H9 (cell line): Measurements from ENCODE around the gene SUMF1. TPM values are rescaled to one million over a fixed set of nuclear protein-coding genes. Genes with fewer than 3 reads are reported as not detected.

Source experiments
- DNase-seq: peaks from one replicate; pipeline ENCODE4 v3.0.0-alpha.2; 2017
- H2AFZ ChIP-seq: one replicate; pipeline ENCODE4 v1.6.1; 2013; ENCODE audit warnings: mild to moderate bottlenecking, low read length, control low read depth, moderate library complexity
- H2AK5ac ChIP-seq: 2 replicates; pipeline ENCODE4 v1.6.1; 2013; ENCODE audit warnings: low read length, control low read depth, mixed read lengths; ENCODE audit not compliant: insufficient read length
- H2BK120ac ChIP-seq: one replicate; pipeline ENCODE4 v1.6.1; 2013; ENCODE audit warnings: low read depth, mild to moderate bottlenecking, low read length, control low read depth, inconsistent platforms; ENCODE audit not compliant: poor library complexity, severe bottlenecking
- H2BK12ac ChIP-seq: 2 replicates; pipeline ENCODE4 v1.6.1; 2013; ENCODE audit warnings: low read length, control low read depth, mixed read lengths, low read depth; ENCODE audit not compliant: insufficient read length
- H2BK15ac ChIP-seq: 2 replicates; pipeline ENCODE4 v1.6.1; 2013; ENCODE audit warnings: low read depth, low read length, control low read depth
- H2BK20ac ChIP-seq: one replicate; pipeline ENCODE4 v1.6.1; 2013; ENCODE audit warnings: low read depth, mild to moderate bottlenecking, low read length, control low read depth, inconsistent platforms; ENCODE audit not compliant: poor library complexity, severe bottlenecking
- H2BK5ac ChIP-seq: 2 replicates; pipeline ENCODE4 v1.6.1; 2013; ENCODE audit warnings: low read length, control low read depth, mixed read lengths; ENCODE audit not compliant: insufficient read length
- H3K14ac ChIP-seq: 2 replicates; pipeline ENCODE4 v1.6.1; 2013; ENCODE audit warnings: low read length, control low read depth; ENCODE audit not compliant: insufficient read depth
- H3K18ac ChIP-seq: 2 replicates; pipeline ENCODE4 v1.6.1; 2013; ENCODE audit warnings: low read depth, mild to moderate bottlenecking, mixed read lengths, low read length, control low read depth; ENCODE audit not compliant: insufficient read length
- H3K23ac ChIP-seq: 2 replicates; pipeline ENCODE4 v1.6.1; 2013; ENCODE audit warnings: low read length, control low read depth, mixed read lengths, low read depth; ENCODE audit not compliant: insufficient read length
- H3K23me2 ChIP-seq: 2 replicates; pipeline ENCODE4 v1.6.1; 2013; ENCODE audit warnings: low read depth, mild to moderate bottlenecking, mixed read lengths, low read length, control low read depth; ENCODE audit not compliant: insufficient read length, poor library complexity, severe bottlenecking
- H3K27ac ChIP-seq: 2 replicates; pipeline ENCODE4 v1.5.1; 2013; ENCODE audit warnings: low read length, control low read depth, mixed read lengths, low read depth; ENCODE audit not compliant: insufficient read length
- H3K27me3 ChIP-seq: 2 replicates; pipeline ENCODE4 v1.6.1; 2013; ENCODE audit warnings: low read length, control low read depth, inconsistent platforms; ENCODE audit not compliant: insufficient read depth
- H3K4ac ChIP-seq: 2 replicates; pipeline ENCODE4 v1.6.1; 2013; ENCODE audit warnings: low read depth, mild to moderate bottlenecking, control low read depth, inconsistent platforms, low read length, moderate library complexity
- H3K4me1 ChIP-seq: 2 replicates; pipeline ENCODE4 v1.6.1; 2013; ENCODE audit warnings: low read length, control low read depth, inconsistent platforms; ENCODE audit not compliant: insufficient read depth
- H3K4me2 ChIP-seq: 2 replicates; pipeline ENCODE4 v1.6.1; 2013; ENCODE audit warnings: low read length, control low read depth, mixed read lengths; ENCODE audit not compliant: insufficient read length, insufficient read depth
- H3K56ac ChIP-seq: 2 replicates; pipeline ENCODE4 v1.6.1; 2013; ENCODE audit warnings: low read depth, mild to moderate bottlenecking, mixed read lengths, low read length, control low read depth; ENCODE audit not compliant: insufficient read length
- H3K79me1 ChIP-seq: 2 replicates; pipeline ENCODE4 v1.6.1; 2013; ENCODE audit warnings: low read depth, mild to moderate bottlenecking, moderate library complexity, low read length, control low read depth, inconsistent platforms; ENCODE audit not compliant: insufficient read depth, poor library complexity, severe bottlenecking
- H3K79me2 ChIP-seq: 2 replicates; pipeline ENCODE4 v1.6.1; 2013; ENCODE audit warnings: low read length, control low read depth, inconsistent platforms; ENCODE audit not compliant: insufficient read depth
- H3K9ac ChIP-seq: 2 replicates; pipeline ENCODE4 v1.6.1; 2013; ENCODE audit warnings: low read length, control low read depth, mixed read lengths; ENCODE audit not compliant: insufficient read length; ENCODE audit errors: extremely low read depth
- H3K9me3 ChIP-seq: one replicate; pipeline ENCODE4 v1.6.1; 2013; ENCODE audit warnings: low read depth, low read length, inconsistent platforms; ENCODE audit not compliant: control insufficient read depth
- H3T11ph ChIP-seq: one replicate; pipeline ENCODE4 v1.6.1; 2013; ENCODE audit warnings: mild to moderate bottlenecking, low read length, control low read depth, inconsistent platforms
- H4K20me1 ChIP-seq: one replicate; pipeline ENCODE4 v1.6.1; 2013; ENCODE audit not compliant: control insufficient read depth, insufficient read length, insufficient read depth
- H4K5ac ChIP-seq: 2 replicates; pipeline ENCODE4 v1.6.1; 2013; ENCODE audit warnings: low read depth, mild to moderate bottlenecking, mixed read lengths, low read length, control low read depth; ENCODE audit not compliant: insufficient read length
- H4K8ac ChIP-seq: replicated peaks from 2 replicates; pipeline ENCODE4 v1.6.1; 2013; ENCODE audit warnings: low read length, control low read depth, mixed read lengths, low read depth; ENCODE audit not compliant: insufficient read length
- H4K91ac ChIP-seq: 2 replicates; pipeline ENCODE4 v1.6.1; 2013; ENCODE audit warnings: low read depth, mild to moderate bottlenecking, moderate library complexity, mixed read lengths, low read length, control low read depth; ENCODE audit not compliant: insufficient read length
- H3K27ac Mint-ChIP-seq, 3 experiments: 2 replicates in 2 of 3; 3 replicates in 1 of 3; pipeline ENCODE4 v1.8.0; 2020 to 2021; ENCODE audit warnings: mixed read lengths in 3 of 3, mild to moderate bottlenecking in 1 of 3, moderate library complexity in 1 of 3
- H3K27me3 Mint-ChIP-seq: 2 replicates; pipeline ENCODE4 v1.8.0; 2021; ENCODE audit warnings: low read depth, mild to moderate bottlenecking, moderate library complexity, mixed read lengths
- H3K36me3 Mint-ChIP-seq, 3 experiments: 2 replicates in 2 of 3; 3 replicates in 1 of 3; pipeline ENCODE4 v1.8.0; 2020 to 2021; ENCODE audit warnings: low read depth in 3 of 3, mixed read lengths in 3 of 3; ENCODE audit not compliant: insufficient read depth in 1 of 3
- H3K4me1 Mint-ChIP-seq, 2 experiments: 2 replicates each; pipeline ENCODE4 v1.8.0; 2020; ENCODE audit warnings: mixed read lengths in 2 of 2
- H3K4me3 Mint-ChIP-seq, 2 experiments: 2 replicates in 1 of 2; 3 replicates in 1 of 2; pipeline ENCODE4 v1.8.0; 2020 to 2021; ENCODE audit warnings: mild to moderate bottlenecking in 2 of 2, mixed read lengths in 2 of 2, moderate library complexity in 1 of 2
- H3K9me3 Mint-ChIP-seq, 2 experiments: 2 replicates in 1 of 2; 3 replicates in 1 of 2; pipeline ENCODE4 v1.8.0; 2020; ENCODE audit warnings: mild to moderate bottlenecking in 2 of 2, mixed read lengths in 2 of 2, moderate library complexity in 1 of 2
- CTCF ChIP-seq: fragments of 200-600 bp; sonication (generic); conservative IDR thresholded peaks from 3 replicates; pipeline ENCODE4 v1.8.0; 2021; ENCODE audit warnings: antibody characterized with exemption, mild to moderate bottlenecking
- WGBS: extraction: QIAGEN DNeasy Blood & Tissue Kit; methylation state at CpG from one replicate; pipeline ENCODE4 v1.1.7; 2013; ENCODE audit warnings: missing lambda C conversion rate, low lambda C conversion rate, mixed read lengths; ENCODE audit not compliant: insufficient read length; ENCODE audit errors: extremely low coverage; 5-methylcytosine and 5-hydroxymethylcytosine counted together
- total RNA-seq: library from RNA; stranded (reverse); gene quantifications from 2 replicates; pipeline ENCODE4 v1.2.1, GENCODE V29; 2021

Gene SUMF1
- total RNA-seq, 1 experiment from 2014 or later = 9.5 TPM

GRCh38 chr3:4476496-4476895, 9.4 kb upstream of the SUMF1 start:
- no peaks in the 10 kb centered on the region for H4K20me1 ChIP-seq
- H2AFZ ChIP-seq = no peak overlapping the region
- H3K4ac ChIP-seq = no peak overlapping the region
- H2BK5ac ChIP-seq = no peak overlapping the region
- no peak overlapping the region for H4K91ac ChIP-seq
- no peaks in the 10 kb centered on the region for H3K79me2 ChIP-seq
- H2BK20ac ChIP-seq = no peak overlapping the region
- no peak overlapping the region for H3T11ph ChIP-seq
- Mint-ChIP-seq H3K27me3 (peaks cover 11% of the 10 kb centered on the region), H3K36me3 (no peaks in the 10 kb centered on the region), H3K4me3 (no peak overlapping the region), H3K4me1 (peaks cover 3 to 4% of the 10 kb centered on the region in 2 experiments), H3K9me3 (no peaks in the 10 kb centered on the region), H3K27ac (no peak overlapping the region)
- WGBS = no CpG with 5 or more reads among the region's 1 CpG
- no peaks in the 10 kb centered on the region for H3K27me3 ChIP-seq
- no peak for TF ChIP-seq CTCF
- no peak overlapping the region for H2BK12ac ChIP-seq
- no peak overlapping the region for H2AK5ac ChIP-seq
- no peaks in the 10 kb centered on the region for H3K9me3 ChIP-seq
- H2BK15ac ChIP-seq = no peak overlapping the region
- H4K8ac ChIP-seq = no peak overlapping the region
- H3K9ac ChIP-seq = no peak overlapping the region
- H3K4me1 ChIP-seq = peaks cover 3% of the 10 kb centered on the region; the same call in 1 of the 2 replicates
- no peaks in the 10 kb centered on the region for H3K79me1 ChIP-seq
- H3K18ac ChIP-seq = no peak overlapping the region
- DNase-seq = no peak
- H3K27ac ChIP-seq = no peak overlapping the region
- H3K56ac ChIP-seq = no peak overlapping the region
- H3K23me2 ChIP-seq = no peaks in the 10 kb centered on the region
- H3K14ac ChIP-seq = no peak overlapping the region
- no peak overlapping the region for H3K4me2 ChIP-seq
- H3K23ac ChIP-seq = no peak overlapping the region
- no peak overlapping the region for H2BK120ac ChIP-seq
- no peak overlapping the region for H4K5ac ChIP-seq
